HEK293 (cell line): Measurements from ENCODE around the gene CLEC16A.

Experiments
- CTCF ChIA-PET: fragments of 350-600 bp; formaldehyde crosslinking; extraction: SDS; loops from one replicate; lab custom pipeline; 2021; ENCODE audit warnings: antibody characterized with exemption; lab: Yijun Ruan, JAX
- POLR2A ChIA-PET: fragments of 300-600 bp; formaldehyde crosslinking; extraction: SDS; loops from one replicate; lab custom pipeline; 2020; ENCODE audit warnings: antibody characterized with exemption, inconsistent platforms; lab: Yijun Ruan, JAX
- H3K27ac ChIP-seq: fragments of 200-500 bp; sonication (Bioruptor generic); 2 replicates; pipeline ENCODE4 v1.5.1; 2014; ENCODE audit warnings: low read depth, low read length, control low read depth, inconsistent platforms; ENCODE audit errors: extremely low read depth
- H3K36me3 ChIP-seq, 2 experiments: fragments of 200-500 bp in 1 of 2; sonication (Bioruptor generic) in 1 of 2; 1 replicate in 1 of 2; 2 replicates in 1 of 2; pipeline ENCODE4 v1.5.1; 2014 to 2017; ENCODE audit warnings: inconsistent platforms in 2 of 2, low read length in 2 of 2; ENCODE audit not compliant: control insufficient read depth in 2 of 2, insufficient read depth in 1 of 2
- H3K4me1 ChIP-seq: fragments of 200-500 bp; sonication (Bioruptor generic); 2 replicates; pipeline ENCODE4 v1.5.1; 2014; ENCODE audit warnings: mild to moderate bottlenecking, low read length, inconsistent platforms; ENCODE audit not compliant: control insufficient read depth, insufficient read depth
- H3K4me3 ChIP-seq: 2 replicates; pipeline ENCODE4 v1.5.1; 2011; ENCODE audit warnings: low read depth, mild to moderate bottlenecking, control low read depth, low read length, moderate library complexity
- H3K9me3 ChIP-seq: fragments of 200-500 bp; sonication (Bioruptor generic); 2 replicates; pipeline ENCODE4 v1.5.1; 2014; ENCODE audit warnings: low read depth, low read length, inconsistent platforms; ENCODE audit not compliant: control insufficient read depth, insufficient read depth
- AEBP2 ChIP-seq: fragments of 450-650 bp; formaldehyde crosslinking; IDR thresholded peaks from 2 replicates; pipeline ENCODE4 v1.5.1; 2016; ENCODE audit warnings: missing biosample characterization, missing genetic modification characterization, borderline replicate concordance
- BCL11B ChIP-seq: fragments of 450-650 bp; formaldehyde crosslinking; IDR thresholded peaks from 2 replicates; pipeline ENCODE4 v1.5.1; 2016; ENCODE audit warnings: low read depth, missing biosample characterization, missing genetic modification characterization
- GFI1B ChIP-seq: fragments of 450-650 bp; formaldehyde crosslinking; IDR thresholded peaks from 2 replicates; pipeline ENCODE4 v1.5.1; 2016; ENCODE audit warnings: missing biosample characterization, missing genetic modification characterization
- GLIS1 ChIP-seq: fragments of 450-650 bp; formaldehyde crosslinking; IDR thresholded peaks from 2 replicates; pipeline ENCODE4 v1.5.1; 2016; ENCODE audit warnings: missing biosample characterization, missing genetic modification characterization
- GLIS2 ChIP-seq: fragments of 450-650 bp; formaldehyde crosslinking; IDR thresholded peaks from 2 replicates; pipeline ENCODE4 v1.5.1; 2016; ENCODE audit warnings: missing biosample characterization, missing genetic modification characterization
- IKZF3 ChIP-seq: fragments of 450-650 bp; IDR thresholded peaks from 2 replicates; pipeline ENCODE4 v1.5.0; 2018; ENCODE audit warnings: missing biosample characterization, mild to moderate bottlenecking, missing genetic modification characterization, moderate library complexity
- SALL2 ChIP-seq: fragments of 450-650 bp; formaldehyde crosslinking; IDR thresholded peaks from 2 replicates; pipeline ENCODE4 v1.5.0; 2017; ENCODE audit warnings: missing biosample characterization, mild to moderate bottlenecking, missing genetic modification characterization, borderline replicate concordance
- ZBTB10 ChIP-seq: fragments of 450-650 bp; formaldehyde crosslinking; IDR thresholded peaks from 2 replicates; pipeline ENCODE4 v1.5.1; 2016; ENCODE audit warnings: missing biosample characterization, missing genetic modification characterization
- ZBTB49 ChIP-seq: fragments of 450-650 bp; formaldehyde crosslinking; IDR thresholded peaks from 2 replicates; pipeline ENCODE4 v1.5.1; 2016; ENCODE audit warnings: missing biosample characterization, missing genetic modification characterization, low read depth
- ZBTB7A ChIP-seq: fragments of 450-650 bp; formaldehyde crosslinking; IDR thresholded peaks from 2 replicates; pipeline ENCODE4 v1.5.1; 2016; ENCODE audit warnings: low read depth, missing biosample characterization, missing genetic modification characterization
- ZNF19 ChIP-seq: fragments of 450-650 bp; formaldehyde crosslinking; IDR thresholded peaks from 2 replicates; pipeline ENCODE4; 2016; ENCODE audit warnings: missing biosample characterization, missing genetic modification characterization, low read depth
- ZNF416 ChIP-seq: fragments of 450-650 bp; formaldehyde crosslinking; IDR thresholded peaks from 2 replicates; pipeline ENCODE4 v1.5.1; 2016; ENCODE audit warnings: missing biosample characterization, missing genetic modification characterization
- ZNF544 ChIP-seq: fragments of 450-650 bp; formaldehyde crosslinking; IDR thresholded peaks from 2 replicates; pipeline ENCODE4 v1.5.0; 2017; ENCODE audit warnings: missing biosample characterization, missing genetic modification characterization
- ZNF561 ChIP-seq: fragments of 450-650 bp; IDR thresholded peaks from 2 replicates; pipeline ENCODE4 v1.5.1; 2018; ENCODE audit warnings: missing biosample characterization, missing genetic modification characterization, borderline replicate concordance
- ZNF580 ChIP-seq: fragments of 450-650 bp; formaldehyde crosslinking; IDR thresholded peaks from 2 replicates; pipeline ENCODE4 v1.5.1; 2016; ENCODE audit warnings: missing biosample characterization, missing genetic modification characterization
- ZNF645 ChIP-seq: fragments of 450-650 bp; formaldehyde crosslinking; IDR thresholded peaks from 2 replicates; pipeline ENCODE4; 2016; ENCODE audit warnings: missing biosample characterization, missing genetic modification characterization
- ZNF692 ChIP-seq: fragments of 450-650 bp; formaldehyde crosslinking; IDR thresholded peaks from 2 replicates; pipeline ENCODE4 v1.5.1; 2016; ENCODE audit warnings: missing biosample characterization, missing genetic modification characterization
- ZNF777 ChIP-seq: fragments of 450-650 bp; formaldehyde crosslinking; IDR thresholded peaks from 2 replicates; pipeline ENCODE4 v1.5.1; 2017; ENCODE audit warnings: missing biosample characterization, missing genetic modification characterization, borderline replicate concordance
- ZNF792 ChIP-seq: fragments of 450-650 bp; formaldehyde crosslinking; IDR thresholded peaks from 2 replicates; pipeline ENCODE4 v1.5.1; 2016; ENCODE audit warnings: missing biosample characterization, missing genetic modification characterization
- ZSCAN30 ChIP-seq: fragments of 450-650 bp; IDR thresholded peaks from 2 replicates; pipeline ENCODE4 v1.5.1; 2018; ENCODE audit warnings: missing biosample characterization, mild to moderate bottlenecking, missing genetic modification characterization, moderate library complexity
- ZSCAN4 ChIP-seq: fragments of 450-650 bp; formaldehyde crosslinking; IDR thresholded peaks from 2 replicates; pipeline ENCODE4 v1.5.1; 2017; ENCODE audit warnings: missing biosample characterization, missing genetic modification characterization

Gene CLEC16A

GRCh38 chr16:10930755-10931093 lies 13.6 kb upstream of the CLEC16A start (continued):
- TF ChIP-seq ZNF580 = no peak
- TF ChIP-seq GLIS1 (tag by site-specific recombination) = no peak
- TF ChIP-seq ZBTB7A = no peak
- no peak for TF ChIP-seq ZNF792 (tag by site-specific recombination)
- no peak for TF ChIP-seq ZNF561 (tag by site-specific recombination)

GRCh38 chr16:10931134-10931533 lies 13.2 kb upstream of the CLEC16A start:
- H3K36me3 ChIP-seq = peaks cover 0 to 60% of the 10 kb centered on the region in 2 experiments; a peak in 2 of 3 replicates
- TF ChIP-seq GLIS2 (no peak), ZNF692 (tag by site-specific recombination) (no peak), ZSCAN30 (tag by site-specific recombination) (no peak), SALL2 (no peak), ZNF544 (tag by site-specific recombination) (no peak), ZNF416 (no peak), GFI1B (tag by site-specific recombination) (no peak), ZNF19 (no peak), IKZF3 (no peak), ZNF645 (tag by site-specific recombination) (no peak), ZSCAN4 (tag by site-specific recombination) (no peak), AEBP2 (no peak), ZNF777 (tag by site-specific recombination) (no peak), BCL11B (tag by site-specific recombination) (no peak), ZBTB49 (tag by site-specific recombination) (no peak), ZBTB10 (tag by site-specific recombination) (no peak)
- POLR2A ChIA-PET = interaction anchor here (1.7 kb wide), 1 partner anchor 11 kb away, joined by 8 read pairs; the partner anchor contains the start of gene DEXI
- CTCF ChIA-PET = no interaction called here
- H3K4me1 ChIP-seq = no peaks in the 10 kb centered on the region
- H3K9me3 ChIP-seq = no peaks in the 10 kb centered on the region
- no peak overlapping the region for H3K4me3 ChIP-seq
- H3K27ac ChIP-seq = no peak overlapping the region
